NT2/D1 (cell line): Measurements from ENCODE around the gene INS.

Source experiments
- YY1 ChIP-seq: IDR thresholded peaks from 2 replicates; pipeline ENCODE4 v1.6.1; 2011; ENCODE audit not compliant: insufficient read length, insufficient read depth
- ZNF274 ChIP-seq: IDR thresholded peaks from 2 replicates; pipeline ENCODE4 v1.6.1; 2011; ENCODE audit warnings: mild to moderate bottlenecking, low read depth, low read length

DNA sequence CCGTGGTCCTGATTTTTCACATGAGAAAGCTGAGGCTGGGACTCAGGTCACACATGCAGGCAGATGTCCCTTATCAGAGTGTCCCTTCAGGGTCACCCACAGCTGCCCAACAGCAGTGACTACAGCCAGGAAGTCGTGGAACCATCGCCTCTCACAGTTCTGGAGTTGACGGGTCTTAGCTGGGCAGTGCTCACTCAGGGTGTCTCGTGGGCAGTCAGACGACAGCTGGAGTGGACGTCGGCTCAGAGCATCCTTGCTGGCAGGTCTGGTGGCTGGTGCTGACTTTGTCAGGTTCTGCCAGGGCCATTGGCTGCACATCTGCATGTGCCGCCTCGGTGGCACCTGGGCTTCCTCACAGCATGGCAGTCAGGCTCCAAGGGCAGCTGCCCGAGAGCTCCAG, 46.2 kb upstream of the INS start:
- TF ChIP-seq ZNF274, result no peak
- TF ChIP-seq YY1, result no peak
